Body of pancreas (tissue), 4 donors: ENCODE measurements around the gene KIAA1671.

Experiments used
- CTCF ChIP-seq, 7 experiments: fragments of 450-650 bp in 4 of 7; fragments of 200-600 bp in 3 of 7; sonication (generic) in 3 of 7; IDR thresholded peaks; one replicate each; pipeline ENCODE4 v1.5.1; 2016 to 2019; ENCODE audit warnings: antibody characterized with exemption in 7 of 7
- POLR2A ChIP-seq, 3 donors: fragments of 450-650 bp; IDR thresholded peaks; one replicate each; pipeline ENCODE4 v1.6.1; 2016; ENCODE audit warnings: antibody characterized with exemption in 3 of 3, mild to moderate bottlenecking in 2 of 3

GRCh38 chr22:24973872-24974271, 21.4 kb downstream of the KIAA1671 start:
- TF ChIP-seq POLR2A (IDR thresholded peaks at IDR 0.05): no peak
- no peak for TF ChIP-seq CTCF (IDR thresholded peaks at IDR 0.05)
